Measurements from ENCODE around the gene DNAH2. TPM values are rescaled to one million over a fixed set of nuclear protein-coding genes. Genes with fewer than 3 reads are reported as not detected.

DNAH2 gene
- total RNA-seq, 1 experiment from 2014 or later, result 2.0 TPM

DNA sequence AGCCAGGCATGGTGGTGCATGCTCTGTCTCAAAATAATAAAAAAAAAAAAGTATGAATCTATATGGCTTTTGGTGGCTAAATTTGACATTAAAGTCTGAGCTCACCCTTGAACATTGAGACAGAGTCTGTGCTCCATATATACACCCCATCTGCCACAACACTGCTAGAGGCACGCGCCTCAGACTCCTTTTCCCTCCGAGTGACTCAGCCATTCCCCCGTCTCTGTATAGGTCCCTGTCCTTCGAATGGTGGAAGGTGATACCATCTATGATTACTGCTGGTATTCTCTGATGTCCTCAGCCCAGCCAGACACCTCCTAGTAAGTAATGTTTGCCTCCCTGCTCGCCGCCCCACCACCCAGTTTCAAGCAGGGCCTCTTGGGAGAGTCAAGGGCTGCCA lies 17.0 kb upstream of the DNAH2 start:
- no peaks in the 10 kb centered on the region for H4K20me1 ChIP-seq (ENCODE audit: insufficient read depth)
- no peak overlapping the region for H3K4me2 ChIP-seq (ENCODE audit: low read length)
- no peak overlapping the region for H3K27ac ChIP-seq (ENCODE audit: low read depth, low read length)
- no peak overlapping the region for H3K4me3 ChIP-seq (replicated peaks in 1 of 2; ENCODE audit: low read depth in 1 of 2, low read length in 2 of 2)
- ChIA-PET POLR2A (interaction anchor here (0.7 kb wide), 1 partner anchor 10 kb away, joined by 3 read pairs; no protein-coding TSS in a partner anchor), RAD21 (ENCODE audit: low non-redundant PET in 1 of 2, low total read pairs in 2 of 2, uncharacterized antibody in 2 of 2, unreplicated experiment in 2 of 2) (no interaction called here), CTCF (no interaction called here)
- H3K9me3 ChIP-seq (ENCODE audit: control insufficient read depth in 1 of 2, insufficient read depth in 1 of 2, low read depth in 1 of 2, low read length in 2 of 2), result no peaks in the 10 kb centered on the region
- no peak for TF ChIP-seq JUND (IDR thresholded peaks at IDR 0.05)
- no peak for TF ChIP-seq EZH2phosphoT487 (IDR thresholded peaks at IDR 0.05; ENCODE audit: borderline replicate concordance)
- TF ChIP-seq, protein P1, sequence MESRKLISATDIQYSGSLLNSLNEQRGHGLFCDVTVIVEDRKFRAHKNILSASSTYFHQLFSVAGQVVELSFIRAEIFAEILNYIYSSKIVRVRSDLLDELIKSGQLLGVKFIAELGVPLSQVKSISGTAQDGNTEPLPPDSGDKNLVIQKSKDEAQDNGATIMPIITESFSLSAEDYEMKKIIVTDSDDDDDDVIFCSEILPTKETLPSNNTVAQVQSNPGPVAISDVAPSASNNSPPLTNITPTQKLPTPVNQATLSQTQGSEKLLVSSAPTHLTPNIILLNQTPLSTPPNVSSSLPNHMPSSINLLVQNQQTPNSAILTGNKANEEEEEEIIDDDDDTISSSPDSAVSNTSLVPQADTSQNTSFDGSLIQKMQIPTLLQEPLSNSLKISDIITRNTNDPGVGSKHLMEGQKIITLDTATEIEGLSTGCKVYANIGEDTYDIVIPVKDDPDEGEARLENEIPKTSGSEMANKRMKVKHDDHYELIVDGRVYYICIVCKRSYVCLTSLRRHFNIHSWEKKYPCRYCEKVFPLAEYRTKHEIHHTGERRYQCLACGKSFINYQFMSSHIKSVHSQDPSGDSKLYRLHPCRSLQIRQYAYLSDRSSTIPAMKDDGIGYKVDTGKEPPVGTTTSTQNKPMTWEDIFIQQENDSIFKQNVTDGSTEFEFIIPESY (IDR thresholded peaks at IDR 0.05; ENCODE audit: extremely low read depth, insufficient replicate concordance, low read length), result no peak
- TF ChIP-seq SP1 (IDR thresholded peaks at IDR 0.05; ENCODE audit: low read depth), result no peak
- TF ChIP-seq TCF7L2 (IDR thresholded peaks at IDR 0.05; ENCODE audit: borderline replicate concordance, extremely low read depth, insufficient read depth, insufficient read length), result no peak
- TF ChIP-seq EZH2 (IDR thresholded peaks at IDR 0.05), result no peak
- no peak for TF ChIP-seq ELF1 (IDR thresholded peaks at IDR 0.05; ENCODE audit: borderline replicate concordance, low read depth)
- TF ChIP-seq SIN3A (IDR thresholded peaks at IDR 0.05; ENCODE audit: low read depth), result no peak
- no peak for TF ChIP-seq CBX3 (IDR thresholded peaks at IDR 0.05; ENCODE audit: low read depth)
- TF ChIP-seq EGR1 (IDR thresholded peaks at IDR 0.05; ENCODE audit: low read depth), result no peak
- TF ChIP-seq POLR2A (IDR thresholded peaks at IDR 0.05; ENCODE audit: borderline replicate concordance, extremely low read depth, insufficient read depth, insufficient read length), result no peak
- no peak for TF ChIP-seq SRF (IDR thresholded peaks at IDR 0.05; ENCODE audit: low read depth)
- no peak for TF ChIP-seq RAD21 (IDR thresholded peaks at IDR 0.05; ENCODE audit: low read depth)
- TF ChIP-seq, protein P2, sequence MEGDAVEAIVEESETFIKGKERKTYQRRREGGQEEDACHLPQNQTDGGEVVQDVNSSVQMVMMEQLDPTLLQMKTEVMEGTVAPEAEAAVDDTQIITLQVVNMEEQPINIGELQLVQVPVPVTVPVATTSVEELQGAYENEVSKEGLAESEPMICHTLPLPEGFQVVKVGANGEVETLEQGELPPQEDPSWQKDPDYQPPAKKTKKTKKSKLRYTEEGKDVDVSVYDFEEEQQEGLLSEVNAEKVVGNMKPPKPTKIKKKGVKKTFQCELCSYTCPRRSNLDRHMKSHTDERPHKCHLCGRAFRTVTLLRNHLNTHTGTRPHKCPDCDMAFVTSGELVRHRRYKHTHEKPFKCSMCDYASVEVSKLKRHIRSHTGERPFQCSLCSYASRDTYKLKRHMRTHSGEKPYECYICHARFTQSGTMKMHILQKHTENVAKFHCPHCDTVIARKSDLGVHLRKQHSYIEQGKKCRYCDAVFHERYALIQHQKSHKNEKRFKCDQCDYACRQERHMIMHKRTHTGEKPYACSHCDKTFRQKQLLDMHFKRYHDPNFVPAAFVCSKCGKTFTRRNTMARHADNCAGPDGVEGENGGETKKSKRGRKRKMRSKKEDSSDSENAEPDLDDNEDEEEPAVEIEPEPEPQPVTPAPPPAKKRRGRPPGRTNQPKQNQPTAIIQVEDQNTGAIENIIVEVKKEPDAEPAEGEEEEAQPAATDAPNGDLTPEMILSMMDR (IDR thresholded peaks at IDR 0.05 in 2 of 3, conservative IDR thresholded peaks at IDR 0.05 in 1 of 3; ENCODE audit: borderline replicate concordance in 1 of 3, insufficient read depth in 1 of 3, low read depth in 2 of 3, low read length in 2 of 3), result no peak
- ATAC-seq, result no peak
- H3K9ac ChIP-seq (ENCODE audit: low read length), result no peak overlapping the region
- BruUV-seq (replicated peaks), result no TSS peak
- no peaks in the 10 kb centered on the region for H3K79me2 ChIP-seq (ENCODE audit: insufficient read depth, low read length)
- no peak for DNase-seq (ENCODE audit: low read depth, low spot score)
- H3K9me2 ChIP-seq (ENCODE audit: insufficient read depth), result no peaks in the 10 kb centered on the region
- no peak overlapping the region for H2AFZ ChIP-seq (ENCODE audit: low read depth, low read length, poor library complexity, severe bottlenecking)
- H3K4me1 ChIP-seq (ENCODE audit: control insufficient read depth in 1 of 2, insufficient read depth in 2 of 2, low read length in 2 of 2), result peaks cover 0 to 10% of the 10 kb centered on the region in 2 experiments; a peak in 1 of 4 replicates
- peaks cover 3 to 9% of the 10 kb centered on the region in 2 experiments; a peak in 2 of 4 replicates for H3K36me3 ChIP-seq (ENCODE audit: control insufficient read depth in 1 of 2, insufficient read depth in 2 of 2, low read length in 2 of 2)
- intact Hi-C loops (cut with micrococcal nuclease), result no loop called here
- no peaks in the 10 kb centered on the region for H3K27me3 ChIP-seq (ENCODE audit: insufficient read depth, low read length)
